Peyer's patch (tissue), 4 donors: Measurements from ENCODE around the gene IRF8. TPM values are rescaled to one million over a fixed set of nuclear protein-coding genes. Genes with fewer than 3 reads are reported as not detected.

Source experiments
- DNase-seq, 3 donors: peaks; one replicate each; pipeline ENCODE4 v3.0.0-alpha.2; 2017 to 2019
- H3K27ac ChIP-seq, 4 donors: fragments of 200-600 bp; sonication (generic); one replicate each; pipeline ENCODE4 v1.5.1; 2016 to 2019
- H3K27me3 ChIP-seq, 2 donors: fragments of 200-600 bp; sonication (generic); one replicate each; pipeline ENCODE4 v1.5.1; 2019
- H3K36me3 ChIP-seq, 3 donors: fragments of 200-600 bp; sonication (generic); one replicate each; pipeline ENCODE4 v1.5.1; 2016 to 2019
- H3K4me1 ChIP-seq, 4 donors: fragments of 200-600 bp; sonication (generic); one replicate each; pipeline ENCODE4 v1.5.1; 2016 to 2019
- H3K4me3 ChIP-seq, 4 donors: fragments of 200-600 bp; sonication (generic); 1 replicate in 3 of 4; 2 replicates in 1 of 4; pipeline ENCODE4 v1.5.1; 2016 to 2019; ENCODE audit warnings: mild to moderate bottlenecking in 1 of 4
- H3K9me3 ChIP-seq, 4 donors: fragments of 200-600 bp; sonication (generic); one replicate each; pipeline ENCODE4 v1.5.1; 2016 to 2019; ENCODE audit warnings: mild to moderate bottlenecking in 1 of 4
- CTCF ChIP-seq, 6 experiments: fragments of 450-650 bp in 4 of 6; fragments of 200-600 bp in 2 of 6; sonication (generic) in 1 of 6; IDR thresholded peaks; one replicate each; pipeline ENCODE4 v1.5.1; 2017 to 2019; ENCODE audit warnings: antibody characterized with exemption in 6 of 6, mild to moderate bottlenecking in 3 of 6, moderate library complexity in 1 of 6
- POLR2A ChIP-seq, 2 donors: fragments of 450-650 bp; IDR thresholded peaks; one replicate each; pipeline ENCODE4 v1.5.1; 2017; ENCODE audit warnings: antibody characterized with exemption in 2 of 2, mild to moderate bottlenecking in 2 of 2, moderate library complexity in 2 of 2
- total RNA-seq, 4 donors: library from RNA; depleted of rRNA; stranded (reverse); fragments of >200 nt; gene quantifications; one replicate each; pipeline ENCODE4 v1.1.0, GENCODE V29; 2016

Gene IRF8
- total RNA-seq, 4 donors from 2014 or later: 39.8 to 191 (median 93.2) TPM

- Histone ChIP-seq H3K36me3 (peaks cover 0 to 80% (median 0%) of the 10 kb centered on the region in 3 donors), H3K27me3 (no peaks in the 10 kb centered on the region)
- no peak for TF ChIP-seq POLR2A (IDR thresholded peaks at IDR 0.05)
- TF ChIP-seq CTCF (IDR thresholded peaks at IDR 0.05): no peak
These were observed 11.2 kb downstream of the IRF8 start for GRCh38 chr16:85909932-85910853.

GRCh38 chr16:85910854-85911247, 11.9 kb downstream of the IRF8 start:
- H3K27me3 ChIP-seq: no peaks in the 10 kb centered on the region
- H3K4me1 ChIP-seq: peaks cover 0 to 39% (median 24%) of the 10 kb centered on the region in 4 donors
- H3K27ac ChIP-seq: peak overlapping the region in 2 of 4 donors; percentile 44 to 82
- H3K9me3 ChIP-seq: no peaks in the 10 kb centered on the region
- DNase-seq: no peak
- H3K4me3 ChIP-seq: no peak overlapping the region
- H3K36me3 ChIP-seq: peaks cover 0 to 77% (median 0%) of the 10 kb centered on the region in 3 donors
- TF ChIP-seq CTCF (IDR thresholded peaks at IDR 0.05) (no peak), POLR2A (IDR thresholded peaks at IDR 0.05) (no peak)

More at GRCh38 chr16:85909932-85910853, 11.2 kb downstream of the IRF8 start:
- peak overlapping the region in 2 of 4 donors; percentile 68 to 82 for H3K27ac ChIP-seq
- H3K4me1 ChIP-seq: peaks cover 0 to 41% (median 21%) of the 10 kb centered on the region in 4 donors
- DNase-seq: peak in 2 of 3 donors; percentile 89 to 90
- no peaks in the 10 kb centered on the region for H3K9me3 ChIP-seq
- H3K4me3 ChIP-seq: no peak overlapping the region

GRCh38 chr16:85911251-85911930, 12.4 kb downstream of the IRF8 start:
- Histone ChIP-seq H3K27ac (peak overlapping the region; percentile 44 to 82 (median 50)), H3K9me3 (no peaks in the 10 kb centered on the region), H3K4me3 (no peak overlapping the region), H3K4me1 (peaks cover 0 to 36% (median 27%) of the 10 kb centered on the region in 4 donors), H3K27me3 (no peaks in the 10 kb centered on the region), H3K36me3 (peaks cover 0 to 72% (median 0%) of the 10 kb centered on the region in 3 donors)
- TF ChIP-seq POLR2A (IDR thresholded peaks at IDR 0.05) (no peak), CTCF (IDR thresholded peaks at IDR 0.05) (no peak)
- peak in 1 of 3 donors; percentile 48 for DNase-seq

- peaks cover 3 to 32% (median 31%) of the 10 kb centered on the region in 4 donors for H3K4me1 ChIP-seq
- no peaks in the 10 kb centered on the region for H3K9me3 ChIP-seq
- H3K27ac ChIP-seq: peak overlapping the region; percentile 0 to 82 (median 47)
- H3K4me3 ChIP-seq: no peak overlapping the region
- H3K27me3 ChIP-seq: no peaks in the 10 kb centered on the region
- peaks cover 0 to 62% (median 0%) of the 10 kb centered on the region in 3 donors for H3K36me3 ChIP-seq
- peak in 2 of 3 donors; percentile 54 to 73 for DNase-seq
- no peak for TF ChIP-seq POLR2A (IDR thresholded peaks at IDR 0.05)
- no peak for TF ChIP-seq CTCF (IDR thresholded peaks at IDR 0.05)
These were observed 13.4 kb downstream of the IRF8 start for GRCh38 chr16:85912211-85912974.

- Histone ChIP-seq H3K4me1 (peaks cover 3 to 31% (median 31%) of the 10 kb centered on the region in 4 donors), H3K36me3 (peaks cover 0 to 61% (median 0%) of the 10 kb centered on the region in 3 donors), H3K27me3 (no peaks in the 10 kb centered on the region), H3K27ac (peak overlapping the region in 3 of 4 donors; percentile 31 to 82 (median 48)), H3K4me3 (no peak overlapping the region), H3K9me3 (no peaks in the 10 kb centered on the region)
- TF ChIP-seq CTCF (IDR thresholded peaks at IDR 0.05): no peak
- peak in 1 of 3 donors; percentile 38 for DNase-seq
These were observed 14.2 kb downstream of the IRF8 start for GRCh38 chr16:85913141-85913601.
